ENCODE measurements around the gene ALDH16A1.
"Not testable (repeated sequence)": the region's sequence is repeated elsewhere in the genome, so short reads cannot be mapped to it uniquely, and the experiment has no call there.

The ALDH16A1 gene

DNA sequence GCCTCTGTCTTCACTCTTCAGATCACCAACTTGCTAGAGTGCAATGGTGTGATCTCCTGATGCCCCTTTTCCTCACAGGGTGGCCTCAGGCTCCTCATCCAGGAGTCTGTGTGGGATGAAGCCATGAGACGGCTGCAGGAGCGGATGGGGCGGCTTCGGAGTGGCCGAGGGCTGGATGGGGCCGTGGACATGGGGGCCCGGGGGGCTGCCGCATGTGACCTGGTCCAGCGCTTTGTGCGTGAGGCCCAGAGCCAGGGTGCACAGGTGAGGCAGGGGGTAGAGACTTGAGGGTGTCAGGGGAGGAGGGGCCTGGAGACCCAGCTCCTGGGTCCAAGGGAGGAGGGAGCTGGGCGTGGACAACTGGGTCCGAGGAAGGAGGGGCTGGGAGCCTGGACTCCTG lies 9.5 kb downstream of the ALDH16A1 start:
- no peak for DNase-seq (ENCODE audit: low read depth, low spot score)

DNA sequence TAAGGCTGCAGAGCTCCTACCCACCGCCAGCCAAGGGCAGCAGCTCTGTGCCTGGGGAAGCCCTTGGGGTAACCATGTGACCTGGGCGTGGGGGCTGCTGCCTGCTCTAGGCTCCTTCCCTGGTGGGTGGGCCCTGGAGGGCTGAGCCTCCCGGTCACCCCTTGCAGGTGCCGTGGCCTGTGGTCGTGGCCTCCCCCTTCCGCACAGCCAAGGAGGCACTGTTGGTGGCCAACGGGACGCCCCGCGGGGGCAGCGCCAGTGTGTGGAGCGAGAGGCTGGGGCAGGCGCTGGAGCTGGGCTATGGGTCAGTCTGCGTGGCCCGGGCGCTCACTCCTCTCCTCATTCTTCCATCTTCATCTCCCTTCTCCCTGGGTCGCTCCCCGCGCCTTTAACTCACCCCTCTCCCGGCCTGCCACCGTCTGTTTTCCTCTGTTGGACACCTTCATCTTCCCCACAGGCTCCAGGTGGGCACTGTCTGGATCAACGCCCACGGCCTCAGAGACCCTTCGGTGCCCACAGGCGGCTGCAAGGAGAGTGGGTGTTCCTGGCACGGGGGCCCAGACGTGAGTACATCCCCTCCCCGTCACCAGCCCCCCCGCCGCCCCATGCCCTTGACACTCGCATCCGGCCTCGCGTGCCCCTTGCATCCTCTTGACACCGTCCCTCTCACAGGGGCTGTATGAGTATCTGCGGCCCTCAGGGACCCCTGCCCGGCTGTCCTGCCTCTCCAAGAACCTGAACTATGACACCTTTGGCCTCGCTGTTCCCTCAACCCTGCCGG lies 11.1 kb downstream of the ALDH16A1 start:
- no peak for DNase-seq (ENCODE audit: low read depth, low spot score)

DNA sequence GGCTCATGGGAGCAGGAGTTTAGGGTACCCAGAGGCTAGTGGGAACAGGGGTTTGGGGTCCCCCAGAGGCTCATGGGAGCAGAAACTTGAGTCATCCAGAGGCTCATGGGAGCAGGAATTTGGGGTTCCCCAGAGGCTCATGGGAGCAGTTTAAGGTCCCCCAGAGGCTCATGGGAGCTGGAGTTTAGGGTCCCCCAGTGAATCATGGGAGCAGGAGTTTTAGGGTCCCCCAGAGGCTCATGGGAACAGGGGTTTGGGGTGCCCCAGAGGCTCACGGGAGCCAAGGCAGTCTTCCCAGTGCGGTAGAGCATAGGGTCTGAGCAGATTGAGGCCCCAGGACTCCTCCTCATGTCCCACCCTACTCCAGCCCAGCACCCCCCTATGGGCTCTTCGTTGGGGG lies 12.3 kb downstream of the ALDH16A1 start:
- DNase-seq (ENCODE audit: low read depth, low spot score): no peak

DNA sequence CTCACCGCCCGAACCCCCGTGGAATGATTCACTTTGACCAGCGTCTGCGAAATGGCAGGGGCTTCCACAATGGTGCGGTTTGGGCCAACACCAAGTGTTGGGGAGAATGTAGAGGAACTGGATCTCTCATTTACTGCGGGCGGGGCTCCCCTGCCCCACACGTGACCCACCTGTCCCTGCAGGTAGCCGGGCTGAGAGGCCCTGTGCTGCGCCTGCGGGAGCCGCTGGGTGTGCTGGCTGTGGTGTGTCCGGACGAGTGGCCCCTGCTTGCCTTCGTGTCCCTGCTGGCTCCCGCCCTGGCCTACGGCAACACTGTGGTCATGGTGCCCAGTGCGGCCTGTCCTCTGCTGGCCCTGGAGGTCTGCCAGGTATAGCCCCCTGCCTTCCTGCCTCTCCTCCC lies 15.2 kb downstream of the ALDH16A1 start:
- DNase-seq (ENCODE audit: low read depth, low spot score): no peak

DNA sequence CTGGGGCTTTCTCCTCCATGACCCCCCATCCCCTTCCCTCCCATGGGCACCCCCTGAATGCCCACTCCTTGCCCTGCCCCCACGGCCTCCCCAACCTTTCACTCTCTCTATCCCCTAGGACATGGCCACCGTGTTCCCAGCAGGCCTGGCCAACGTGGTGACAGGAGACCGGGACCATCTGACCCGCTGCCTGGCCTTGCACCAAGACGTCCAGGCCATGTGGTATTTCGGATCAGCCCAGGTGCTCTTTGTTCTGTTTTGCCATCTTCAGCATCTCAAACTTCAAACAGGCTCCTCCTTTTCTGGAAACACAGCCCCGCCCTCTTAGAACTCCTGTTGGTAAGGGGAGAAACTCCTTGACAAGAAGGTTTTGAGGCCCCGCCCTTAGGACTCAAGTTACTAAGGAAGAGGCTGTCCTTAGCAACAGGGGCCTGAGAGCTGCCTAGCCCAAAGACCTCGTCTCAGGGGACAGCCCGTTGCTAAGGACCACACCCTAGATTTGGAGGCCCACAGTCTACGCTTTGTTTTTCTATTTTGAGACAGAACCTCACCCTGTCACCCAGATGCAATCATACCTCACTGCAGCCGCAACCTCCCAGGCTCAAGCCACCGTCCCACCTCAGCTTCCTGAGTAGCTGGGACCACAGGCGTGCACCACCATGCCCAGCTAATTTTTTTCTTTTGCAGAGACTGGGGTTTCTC lies 15.9 kb downstream of the ALDH16A1 start:
- no peak for DNase-seq (ENCODE audit: low read depth, low spot score)

DNA sequence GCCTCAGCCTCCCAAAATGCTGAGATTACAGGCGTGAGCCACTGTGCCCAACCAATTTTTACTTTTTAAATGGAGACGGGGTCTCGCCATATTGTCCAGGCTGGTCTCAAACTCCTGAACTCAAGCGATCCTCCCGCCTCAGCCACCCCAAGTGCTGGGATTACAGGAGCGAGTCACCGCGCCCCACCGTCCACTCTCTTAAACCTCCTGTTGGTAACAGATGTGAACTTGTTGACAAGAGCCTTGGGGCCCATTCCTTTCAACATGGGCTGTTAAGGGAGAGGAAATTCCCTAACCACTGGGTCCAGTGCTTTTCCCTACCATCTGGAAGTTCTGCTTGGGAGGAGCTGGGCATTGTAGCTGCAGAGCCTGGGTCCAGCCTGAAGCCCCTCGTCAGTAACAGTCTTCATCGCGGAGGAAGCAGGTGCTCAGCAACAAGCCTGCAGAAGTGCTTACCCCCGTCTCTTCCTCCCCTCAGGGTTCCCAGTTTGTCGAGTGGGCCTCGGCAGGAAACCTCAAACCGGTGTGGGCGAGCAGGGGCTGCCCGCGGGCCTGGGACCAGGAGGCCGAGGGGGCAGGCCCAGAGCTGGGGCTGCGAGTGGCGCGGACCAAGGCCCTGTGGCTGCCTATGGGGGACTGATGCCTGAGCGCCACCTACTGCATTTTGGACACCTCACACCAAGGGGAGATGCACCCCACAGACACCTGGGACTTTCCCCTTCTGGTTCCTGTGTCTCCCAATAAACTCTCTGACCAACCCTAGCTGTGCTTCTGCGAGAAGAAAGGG lies 17.0 kb downstream of the ALDH16A1 start:
- no peak for DNase-seq (ENCODE audit: low read depth, low spot score)

DNA sequence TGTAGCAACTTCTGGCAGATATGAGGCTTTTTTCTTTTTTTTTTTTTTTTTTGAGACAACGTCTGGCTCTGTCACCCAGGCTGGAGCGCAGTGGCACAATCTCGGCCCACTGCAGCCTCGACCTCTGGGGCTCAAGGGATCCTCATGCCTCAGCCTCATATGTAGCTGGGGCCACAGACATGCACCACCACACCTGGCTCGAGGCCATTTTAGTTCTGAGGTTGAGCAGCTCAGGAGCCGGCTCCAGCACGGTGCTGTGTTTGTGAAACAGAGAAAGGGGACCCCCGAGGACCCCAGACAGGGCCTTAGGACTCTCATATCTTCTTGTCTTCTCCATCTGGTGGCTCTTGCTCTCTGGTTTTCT lies 17.6 kb downstream of the ALDH16A1 start:
- no peak for DNase-seq (ENCODE audit: low read depth, low spot score)

DNA sequence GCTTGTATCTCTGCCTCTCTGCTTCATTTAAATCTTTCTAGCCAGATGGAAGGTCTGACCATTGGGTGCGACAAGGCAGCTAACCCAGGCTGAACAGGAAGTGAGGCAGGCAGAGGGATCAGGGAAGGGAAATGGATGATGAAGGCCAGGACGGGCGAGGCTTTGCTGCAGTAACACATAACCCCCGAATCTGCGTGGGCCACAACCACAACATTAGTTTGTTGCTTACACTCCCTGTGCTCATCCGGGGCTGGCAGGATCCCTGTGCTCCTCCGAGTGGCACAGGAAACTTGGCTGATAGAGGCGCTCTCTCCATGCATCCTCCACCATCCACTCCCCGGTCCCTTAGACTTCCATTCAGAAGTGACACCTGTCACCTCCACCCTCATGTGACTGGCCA lies 19.9 kb downstream of the ALDH16A1 start:
- no peak for DNase-seq (ENCODE audit: low read depth, low spot score)

DNA sequence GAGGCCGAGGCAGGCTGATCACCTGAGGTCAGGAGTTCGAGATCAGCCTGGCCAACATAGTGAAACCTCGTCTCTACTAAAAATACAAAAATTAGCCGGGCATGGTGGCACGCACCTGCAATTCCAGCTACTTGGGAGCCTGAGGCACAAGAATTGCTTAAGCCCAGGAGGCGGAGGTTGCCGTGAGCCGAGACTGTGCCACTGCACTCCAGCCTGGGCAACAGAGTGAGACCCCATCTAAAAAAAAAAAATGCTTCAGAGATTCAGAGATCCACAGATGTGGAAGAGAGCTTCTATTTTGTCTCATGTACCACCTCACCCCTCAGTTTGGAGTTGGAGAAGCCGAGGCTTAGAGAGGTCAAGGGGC lies 20.5 kb downstream of the ALDH16A1 start:
- DNase-seq (ENCODE audit: low read depth, low spot score): not testable (repeated sequence)

DNA sequence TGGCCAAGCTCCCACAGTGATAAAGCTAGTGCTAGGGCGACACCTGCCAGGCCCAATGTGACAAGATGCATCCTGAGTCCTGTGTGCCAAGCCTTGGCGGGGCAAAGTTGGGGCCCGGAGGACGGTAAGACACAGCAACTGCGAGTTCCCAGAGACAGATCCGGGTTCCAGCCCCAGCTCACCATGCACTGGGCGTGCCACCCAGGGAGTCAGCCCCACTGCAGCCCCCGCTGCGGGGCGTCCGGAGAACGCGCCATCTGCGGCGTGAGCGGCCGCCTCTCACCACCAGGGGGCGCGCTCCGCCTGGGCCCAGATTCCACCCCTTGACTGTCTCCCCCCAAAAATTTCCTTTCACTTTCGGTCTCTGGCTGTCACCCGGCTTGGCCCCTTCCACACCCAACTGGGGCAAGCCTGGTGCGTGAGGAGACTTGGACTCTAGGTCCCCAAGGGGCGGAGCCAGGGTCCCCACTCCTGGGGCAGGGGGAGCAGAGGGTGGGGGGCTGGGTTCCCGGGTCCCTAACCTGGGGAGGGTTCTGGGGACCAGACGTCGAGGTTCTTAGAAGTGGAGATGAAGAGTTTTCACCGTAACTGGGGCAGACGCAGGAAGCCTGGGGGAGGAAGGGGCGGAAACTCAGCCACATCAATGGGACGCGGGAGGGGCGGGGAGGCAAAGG lies 21.0 kb downstream of the ALDH16A1 start, which contains the start of gene FLT3LG:
Gene FLT3LG, plus strand, starts transcription at position 348 of the 674 bp plus-strand sequence. CDS start 425 bp downstream, outside the sequence.
- DNase-seq (ENCODE audit: low read depth, low spot score): no peak

DNA sequence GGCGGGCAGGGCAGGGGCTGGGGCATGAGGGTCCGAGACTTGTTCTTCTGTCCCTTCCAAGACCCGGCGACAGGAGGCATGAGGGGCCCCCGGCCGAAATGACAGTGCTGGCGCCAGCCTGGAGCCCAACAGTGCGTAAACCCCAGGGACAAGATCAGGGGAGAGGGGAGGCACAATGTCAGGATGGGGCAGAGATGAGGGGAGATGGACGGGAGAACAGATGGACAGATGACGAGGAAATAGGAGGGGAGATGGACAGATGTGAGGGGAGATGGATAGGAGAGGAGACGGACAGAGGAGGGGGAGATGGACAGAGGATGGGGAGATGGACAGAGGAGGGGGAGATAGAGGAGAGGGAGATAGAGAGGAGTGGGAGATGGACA lies 21.5 kb downstream of the ALDH16A1 start:
- DNase-seq (ENCODE audit: low read depth, low spot score): no peak

DNA sequence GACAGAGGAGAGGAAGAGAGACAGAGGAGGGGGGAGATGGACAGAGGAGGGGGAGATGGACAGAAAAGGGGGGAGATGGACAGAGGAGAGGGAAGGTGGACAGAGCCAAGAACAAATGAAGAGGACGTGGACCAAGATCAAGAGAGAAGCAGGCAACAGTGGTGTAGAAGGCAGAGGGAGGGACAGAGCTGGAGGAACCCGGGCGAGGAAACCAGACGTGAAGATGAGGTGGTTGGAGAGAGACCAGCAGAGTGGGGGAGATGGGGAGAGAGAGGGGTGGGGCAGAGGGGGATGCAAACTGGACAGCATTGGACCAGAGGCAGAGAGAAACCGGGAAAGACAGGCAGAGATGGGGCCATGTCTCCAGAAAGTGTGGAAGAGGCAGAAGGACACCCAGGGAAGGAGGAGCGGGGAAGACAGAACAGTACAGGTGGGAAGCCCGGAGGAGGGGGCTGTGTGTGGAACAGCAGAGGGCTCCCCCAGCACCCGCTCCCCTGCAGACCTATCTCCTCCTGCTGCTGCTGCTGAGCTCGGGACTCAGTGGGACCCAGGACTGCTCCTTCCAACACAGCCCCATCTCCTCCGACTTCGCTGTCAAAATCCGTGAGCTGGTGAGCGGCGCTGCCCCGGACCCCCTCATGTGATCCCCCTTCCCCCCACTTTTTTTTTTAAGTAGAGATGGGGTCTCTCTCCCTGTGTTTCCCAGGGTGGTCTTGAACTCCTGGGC lies 22.3 kb downstream of the ALDH16A1 start:
- no peak for DNase-seq (ENCODE audit: low read depth, low spot score)

DNA sequence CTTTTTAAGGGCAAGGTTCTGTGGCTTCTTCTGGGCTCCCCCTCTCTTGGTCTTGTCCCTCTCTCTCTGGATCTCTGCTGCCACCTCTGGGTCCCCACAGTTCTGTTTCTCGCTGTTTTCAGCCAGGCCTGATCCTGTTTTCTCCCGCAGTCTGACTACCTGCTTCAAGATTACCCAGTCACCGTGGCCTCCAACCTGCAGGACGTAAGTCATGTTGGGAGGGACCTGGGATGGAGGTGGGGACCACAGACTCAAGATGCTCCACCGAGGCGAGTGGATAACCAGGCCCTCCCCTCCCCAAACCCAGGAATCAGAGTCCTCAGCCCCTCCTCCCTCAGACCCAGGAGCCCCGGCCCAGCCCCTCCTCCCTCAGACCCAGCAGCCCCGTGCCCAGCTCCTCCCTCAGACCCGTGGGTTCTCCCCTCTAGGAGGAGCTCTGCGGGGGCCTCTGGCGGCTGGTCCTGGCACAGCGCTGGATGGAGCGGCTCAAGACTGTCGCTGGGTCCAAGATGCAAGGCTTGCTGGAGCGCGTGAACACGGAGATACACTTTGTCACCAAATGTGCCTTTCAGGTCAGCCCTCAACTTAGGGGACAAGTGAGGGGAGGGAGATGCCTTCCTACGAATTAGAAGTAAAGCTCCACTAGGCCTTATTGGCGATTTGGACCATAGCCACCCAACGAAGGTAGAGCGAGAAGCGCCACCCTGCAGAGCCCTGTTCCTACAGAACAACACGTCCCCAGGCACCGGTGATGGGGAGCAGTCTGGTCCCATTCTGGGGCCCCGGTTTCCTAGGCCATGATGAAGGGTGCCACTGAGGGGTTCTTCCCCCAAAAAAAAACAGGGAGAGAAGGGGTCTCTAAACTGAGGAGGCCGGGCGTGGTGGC lies 23.2 kb downstream of the ALDH16A1 start:
- DNase-seq (ENCODE audit: low read depth, low spot score): no peak

DNA sequence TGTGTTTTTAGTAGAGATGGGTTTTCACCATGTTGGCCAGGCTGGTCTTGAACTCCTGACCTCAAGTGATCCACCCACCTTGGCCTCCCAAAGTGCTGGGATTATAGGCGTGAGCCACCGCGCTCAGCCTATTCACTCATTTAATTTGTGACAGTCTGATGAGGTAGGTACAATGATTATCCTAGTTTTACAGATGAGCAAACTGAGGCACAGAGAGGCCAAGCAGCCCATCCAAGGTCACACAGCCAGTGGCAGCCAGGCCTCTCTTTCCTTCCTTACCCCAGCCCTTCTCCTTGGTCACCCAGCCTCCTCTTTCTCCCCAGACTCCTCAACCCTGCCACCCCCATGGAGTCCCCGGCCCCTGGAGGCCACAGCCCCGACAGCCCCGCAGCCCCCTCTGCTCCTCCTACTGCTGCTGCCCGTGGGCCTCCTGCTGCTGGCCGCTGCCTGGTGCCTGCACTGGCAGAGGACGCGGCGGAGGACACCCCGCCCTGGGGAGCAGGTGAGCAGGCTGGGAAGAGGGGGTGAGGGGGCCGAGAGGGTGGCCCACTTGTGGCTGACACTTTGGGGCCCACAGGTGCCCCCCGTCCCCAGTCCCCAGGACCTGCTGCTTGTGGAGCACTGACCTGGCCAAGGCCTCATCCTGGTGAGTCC lies 27.1 kb downstream of the ALDH16A1 start:
- no peak for DNase-seq (ENCODE audit: low read depth, low spot score)

DNA sequence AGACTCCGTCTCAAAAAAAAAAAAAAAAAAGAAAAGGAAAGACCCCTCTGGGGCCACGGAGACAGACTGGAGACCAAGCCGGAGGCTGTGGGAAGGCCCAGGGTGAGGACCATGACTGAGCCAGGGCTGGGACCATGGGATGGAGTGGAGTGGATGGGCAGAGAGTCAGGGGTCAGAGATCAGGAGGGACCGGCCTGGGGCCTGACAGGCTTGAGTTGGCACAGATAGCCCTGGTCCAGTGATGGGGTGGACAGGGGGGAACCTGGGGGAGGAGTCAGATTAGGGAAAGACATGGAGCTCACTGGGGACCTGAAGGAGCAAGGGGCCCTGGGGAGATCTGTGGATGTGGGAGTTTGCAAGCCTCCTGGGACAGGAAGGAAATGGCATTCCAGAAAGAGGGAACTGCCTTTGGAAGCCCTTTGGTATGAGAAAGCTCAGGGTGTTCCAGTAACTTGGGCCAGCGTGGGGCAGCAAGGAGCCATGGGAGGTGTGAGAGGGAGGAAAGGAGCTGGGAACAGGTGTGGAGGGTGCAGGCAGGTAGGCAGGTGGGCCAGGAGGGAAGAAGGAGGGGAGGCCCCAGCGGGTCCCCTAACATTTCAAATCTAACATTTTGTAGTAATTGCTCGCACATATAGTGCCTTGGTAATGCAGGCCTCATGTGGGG lies 28.1 kb downstream of the ALDH16A1 start:
- no peak for DNase-seq (ENCODE audit: low read depth, low spot score)

DNA sequence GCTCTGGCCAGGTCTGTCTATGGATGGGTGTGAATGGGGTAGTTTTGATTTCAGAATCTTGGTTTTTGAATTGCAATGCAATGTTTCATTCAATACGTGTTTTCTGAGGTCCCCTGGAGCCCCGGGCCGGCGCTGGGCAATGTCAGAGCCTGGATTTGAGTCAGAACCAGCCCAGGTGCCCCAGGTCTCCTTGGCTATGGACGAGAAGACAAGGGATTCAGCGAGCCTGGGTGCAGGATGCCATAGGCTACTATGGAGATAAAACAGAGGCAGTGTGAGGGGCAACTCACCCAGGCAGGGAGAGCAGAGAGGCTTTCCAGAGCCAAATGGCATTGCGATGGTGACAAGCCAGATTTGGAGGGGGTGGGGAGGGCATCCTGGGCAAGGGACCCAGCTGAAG lies 33.2 kb downstream of the ALDH16A1 start:
- no peak for DNase-seq (ENCODE audit: low read depth, low spot score)

DNA sequence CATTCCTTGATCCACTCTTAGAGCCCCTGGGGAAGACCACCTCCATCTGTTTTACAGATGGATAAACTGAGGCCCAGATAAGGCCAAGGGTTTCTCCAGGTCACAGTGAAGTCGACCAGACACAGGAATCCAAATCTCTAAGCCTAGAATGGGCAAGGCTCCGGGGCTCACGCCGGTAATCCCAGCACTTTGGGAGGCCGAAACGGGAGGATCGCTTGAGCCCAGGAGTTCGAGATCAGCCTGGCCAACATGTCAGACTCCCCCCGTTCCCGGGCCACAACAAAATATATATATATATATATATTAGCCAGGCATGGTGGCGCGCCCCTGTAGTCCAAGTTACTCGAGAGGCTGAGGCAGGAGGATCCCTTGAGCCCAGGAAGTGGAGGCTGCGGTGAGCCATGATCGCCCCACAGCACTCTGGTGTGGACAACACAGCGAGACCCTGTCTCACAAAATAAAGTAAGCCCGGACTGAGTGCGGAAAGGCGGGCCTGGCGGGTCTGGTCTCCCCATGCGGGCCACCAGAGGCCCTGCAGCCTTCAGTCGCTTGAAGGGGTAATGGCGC lies 33.8 kb downstream of the ALDH16A1 start:
- no peak for DNase-seq (ENCODE audit: low read depth, low spot score)

DNA sequence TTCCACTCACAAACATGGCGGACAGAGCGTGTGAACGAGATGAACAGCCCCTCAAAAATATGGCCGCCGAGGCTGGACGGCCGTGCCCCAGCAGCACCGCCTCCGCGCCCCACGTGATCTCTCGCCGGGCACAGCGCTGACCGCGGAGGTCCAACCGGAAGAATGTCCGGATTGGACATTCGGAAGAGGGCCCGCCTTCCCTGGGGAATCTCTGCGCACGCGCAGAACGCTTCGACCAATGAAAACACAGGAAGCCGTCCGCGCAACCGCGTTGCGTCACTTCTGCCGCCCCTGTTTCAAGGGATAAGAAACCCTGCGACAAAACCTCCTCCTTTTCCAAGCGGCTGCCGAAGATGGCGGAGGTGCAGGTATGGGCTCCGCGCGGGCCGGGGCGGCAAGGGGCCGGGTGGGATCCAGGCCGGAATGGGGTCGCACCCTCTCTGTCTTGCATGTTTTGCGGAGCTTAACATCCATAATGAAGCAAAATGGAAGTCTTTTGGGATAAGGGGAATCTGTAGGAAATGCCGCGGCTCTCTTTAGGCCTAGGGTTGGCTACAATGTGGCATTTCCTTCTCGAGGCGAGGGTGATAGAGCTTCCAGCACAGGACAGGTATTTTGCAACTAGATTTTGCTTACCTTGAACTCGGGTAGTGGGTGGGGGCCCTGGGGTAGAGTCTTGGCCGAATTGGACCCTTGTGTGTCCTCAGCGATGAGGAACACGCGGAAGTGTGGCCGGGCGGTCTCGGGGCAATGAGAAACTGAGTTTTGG lies 34.4 kb downstream of the ALDH16A1 start, which contains the start of gene RPL13A:
Gene RPL13A, plus strand, starts transcription at position 332 of the 769 bp plus-strand sequence. Its CDS starts 22 bp downstream, at position 354.
- DNase-seq (ENCODE audit: low read depth, low spot score): peak; percentile 100
